ENCODE data around the gene SMIM44. TPM values are rescaled to one million over a fixed set of nuclear protein-coding genes. Genes with fewer than 3 reads are reported as not detected.
A peak's percentile ranks its signal among the peaks of the same experiment; 100 is the strongest.

Gene SMIM44
- total and polyA plus RNA-seq, 8 donors, result not detected

DNA sequence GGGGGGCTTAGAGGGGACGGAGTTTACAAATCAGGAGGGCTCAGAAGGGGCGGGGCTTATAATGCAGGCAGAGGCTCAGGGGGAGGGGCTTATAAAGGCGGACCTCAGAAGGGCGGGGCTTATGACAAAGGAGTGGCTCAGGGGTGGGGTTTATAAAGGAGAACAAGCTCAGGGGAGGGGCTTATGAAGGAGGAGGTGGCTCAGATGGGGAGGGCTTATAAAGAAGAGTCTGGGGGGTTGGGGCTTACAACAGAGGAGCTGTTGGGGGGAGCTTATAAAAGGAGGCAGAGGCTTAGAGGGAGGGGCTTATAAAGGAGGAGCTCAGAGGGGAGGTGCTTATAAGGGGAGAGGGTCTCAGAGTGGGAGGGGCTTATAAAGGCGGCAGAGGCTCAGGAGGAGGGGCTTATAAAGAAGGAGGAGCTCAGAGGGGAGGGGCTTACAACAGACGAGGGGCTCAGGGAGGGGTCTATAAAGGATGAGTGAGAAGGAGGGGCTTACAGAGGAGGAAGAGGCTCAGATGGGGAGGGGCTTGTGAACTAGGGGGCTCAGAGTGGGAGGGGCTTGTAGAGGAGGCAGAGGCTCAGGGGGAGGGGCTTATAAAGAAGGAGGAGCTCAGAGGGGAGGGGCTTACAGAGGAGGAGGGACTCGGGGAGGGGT lies 3.9 kb downstream of the SMIM44 start:
- Histone ChIP-seq H3K9me3 (no peaks in the 10 kb centered on the region), H3K27ac (no peak overlapping the region), H3K36me3 (no peaks in the 10 kb centered on the region), H3K4me3 (no peak overlapping the region), H3K4me1 (no peaks in the 10 kb centered on the region), H3K27me3 (peaks cover 21 to 56% of the 10 kb centered on the region in 2 donors)
- TF ChIP-seq, protein P1, sequence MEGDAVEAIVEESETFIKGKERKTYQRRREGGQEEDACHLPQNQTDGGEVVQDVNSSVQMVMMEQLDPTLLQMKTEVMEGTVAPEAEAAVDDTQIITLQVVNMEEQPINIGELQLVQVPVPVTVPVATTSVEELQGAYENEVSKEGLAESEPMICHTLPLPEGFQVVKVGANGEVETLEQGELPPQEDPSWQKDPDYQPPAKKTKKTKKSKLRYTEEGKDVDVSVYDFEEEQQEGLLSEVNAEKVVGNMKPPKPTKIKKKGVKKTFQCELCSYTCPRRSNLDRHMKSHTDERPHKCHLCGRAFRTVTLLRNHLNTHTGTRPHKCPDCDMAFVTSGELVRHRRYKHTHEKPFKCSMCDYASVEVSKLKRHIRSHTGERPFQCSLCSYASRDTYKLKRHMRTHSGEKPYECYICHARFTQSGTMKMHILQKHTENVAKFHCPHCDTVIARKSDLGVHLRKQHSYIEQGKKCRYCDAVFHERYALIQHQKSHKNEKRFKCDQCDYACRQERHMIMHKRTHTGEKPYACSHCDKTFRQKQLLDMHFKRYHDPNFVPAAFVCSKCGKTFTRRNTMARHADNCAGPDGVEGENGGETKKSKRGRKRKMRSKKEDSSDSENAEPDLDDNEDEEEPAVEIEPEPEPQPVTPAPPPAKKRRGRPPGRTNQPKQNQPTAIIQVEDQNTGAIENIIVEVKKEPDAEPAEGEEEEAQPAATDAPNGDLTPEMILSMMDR (IDR thresholded peaks at IDR 0.05), result no peak
- intact Hi-C loops (cut with DNase I), result loop anchor here in 1 of 2 donors (10.0 kb wide), 1 partner anchor 165 kb away; no protein-coding TSS in a partner anchor
- DNase-seq (no peak), ATAC-seq (peak; percentile 30)

DNA sequence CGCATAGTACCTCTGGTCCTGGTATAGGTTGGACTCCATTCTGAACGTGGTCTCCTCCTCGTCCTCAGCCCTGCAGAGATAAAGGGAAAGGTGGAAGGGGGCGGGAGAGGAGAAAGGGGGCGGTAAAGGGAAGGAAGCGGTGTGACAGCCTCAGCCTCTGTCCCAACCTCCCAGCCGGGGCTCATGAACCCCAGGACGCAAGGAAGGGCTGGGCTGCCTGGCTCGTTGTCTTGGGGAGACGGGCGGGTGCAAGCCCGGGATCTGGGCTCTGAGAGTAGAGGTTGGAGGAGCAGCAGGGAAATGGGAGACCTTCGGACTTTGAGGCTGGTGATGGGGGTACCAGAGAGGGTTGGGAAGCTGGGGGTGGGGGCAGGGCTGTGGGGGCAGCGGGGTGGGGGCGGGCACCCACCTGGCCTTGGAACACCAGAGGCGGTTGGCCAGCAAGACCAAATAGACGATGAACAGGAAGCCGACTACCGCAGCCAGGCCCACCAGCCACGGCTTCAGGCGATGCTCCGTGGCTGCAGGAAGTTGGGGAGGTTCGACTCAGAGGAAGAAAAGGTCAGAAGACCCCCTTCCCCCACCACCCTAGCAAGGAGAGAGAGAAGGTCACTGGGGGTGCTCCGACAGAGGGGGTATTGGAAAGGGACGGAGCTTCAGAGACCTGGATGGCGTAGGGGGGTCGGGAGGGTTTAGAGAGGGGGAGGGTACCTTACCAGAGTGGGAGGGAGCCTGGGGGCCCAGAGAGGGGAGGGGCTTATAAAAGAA lies 4.6 kb downstream of the SMIM44 start:
- DNase-seq (no peak), ATAC-seq (no peak)
- Histone ChIP-seq H3K9me3 (no peaks in the 10 kb centered on the region), H3K27ac (no peak overlapping the region), H3K4me3 (no peak overlapping the region), H3K4me1 (no peaks in the 10 kb centered on the region), H3K27me3 (peaks cover 21 to 49% of the 10 kb centered on the region in 2 donors), H3K36me3 (no peaks in the 10 kb centered on the region)
- intact Hi-C loops (cut with DNase I), result loop anchor here in 1 of 2 donors (10.0 kb wide), 1 partner anchor 164 kb away; no protein-coding TSS in a partner anchor
- TF ChIP-seq, protein P1 (IDR thresholded peaks at IDR 0.05), result no peak

DNA sequence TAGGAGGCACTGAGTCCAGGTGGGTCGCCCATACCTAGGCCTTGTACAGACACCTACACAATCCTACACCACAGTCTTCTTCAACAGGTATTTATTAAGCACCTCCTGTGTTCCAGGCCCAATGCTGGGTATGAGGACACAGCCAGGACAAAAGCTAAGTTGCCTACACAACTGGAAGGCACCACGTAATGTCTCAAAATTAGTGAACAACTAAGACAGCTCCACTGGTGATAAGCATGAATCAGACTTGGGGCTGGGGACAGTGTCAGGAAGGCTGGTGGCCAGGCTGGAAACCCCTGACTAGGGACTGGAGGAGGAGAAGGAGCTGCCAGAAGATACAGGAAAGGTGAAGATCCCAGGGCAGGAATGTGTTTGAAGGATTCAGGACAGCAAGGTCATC lies 5.3 kb downstream of the SMIM44 start:
- intact Hi-C loops (cut with DNase I), result loop anchor here in 1 of 2 donors (10.0 kb wide), 1 partner anchor 163 kb away; no protein-coding TSS in a partner anchor
- TF ChIP-seq, protein P1 (IDR thresholded peaks at IDR 0.05), result no peak
- DNase-seq, result no peak
- Histone ChIP-seq H3K4me1 (no peaks in the 10 kb centered on the region), H3K4me3 (no peak overlapping the region), H3K9me3 (no peaks in the 10 kb centered on the region), H3K36me3 (no peaks in the 10 kb centered on the region), H3K27me3 (peaks cover 21 to 42% of the 10 kb centered on the region in 2 donors), H3K27ac (no peak overlapping the region)
- ATAC-seq, result no peak

DNA sequence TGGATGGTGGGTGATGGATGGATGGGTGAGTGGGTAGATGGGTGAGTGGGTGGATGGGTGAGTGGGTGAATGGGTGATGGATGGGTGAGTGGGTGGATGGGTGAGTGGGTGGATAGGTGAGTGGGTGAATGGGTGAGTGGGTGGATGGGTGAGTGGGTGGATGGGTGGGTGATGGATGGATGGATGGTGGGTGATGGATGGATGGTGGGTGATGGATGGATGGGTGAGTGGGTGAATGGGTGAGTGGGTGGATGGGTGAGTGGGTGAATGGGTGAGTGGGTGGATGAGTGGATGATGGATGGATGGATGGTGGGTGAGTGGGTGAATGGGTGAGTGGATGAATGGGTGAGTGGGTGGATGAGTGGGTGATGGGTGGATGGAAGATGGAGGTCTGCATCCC lies 5.7 kb downstream of the SMIM44 start:
- no peak overlapping the region for H3K27ac ChIP-seq
- peaks cover 20 to 38% of the 10 kb centered on the region in 2 donors for H3K27me3 ChIP-seq
- H3K4me3 ChIP-seq, result no peak overlapping the region
- TF ChIP-seq, protein P1 (IDR thresholded peaks at IDR 0.05), result no peak
- no peaks in the 10 kb centered on the region for H3K36me3 ChIP-seq
- no peaks in the 10 kb centered on the region for H3K9me3 ChIP-seq
- intact Hi-C loops (cut with DNase I), result loop anchor here in 1 of 2 donors (10.0 kb wide), 1 partner anchor 163 kb away; no protein-coding TSS in a partner anchor
- DNase-seq, result no peak
- ATAC-seq, result no peak
- no peaks in the 10 kb centered on the region for H3K4me1 ChIP-seq

DNA sequence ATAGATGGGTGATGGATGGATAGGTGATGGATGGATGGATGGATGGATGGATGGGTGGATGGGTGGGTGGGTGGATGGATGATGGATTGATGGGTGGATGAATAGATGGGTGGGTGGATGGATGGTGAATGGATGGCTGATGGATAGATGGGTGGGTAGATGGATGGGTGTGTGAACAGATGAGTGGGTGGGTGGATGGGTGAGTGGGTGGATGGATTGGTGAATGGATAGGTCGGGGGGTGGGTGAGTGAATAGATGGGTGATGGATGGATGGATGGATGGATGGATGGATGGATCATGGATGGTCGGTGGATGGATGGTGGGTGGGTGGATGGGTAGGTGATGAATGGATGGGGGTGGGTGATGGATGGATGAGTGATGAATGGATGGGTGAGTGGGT lies 6.4 kb downstream of the SMIM44 start:
- Histone ChIP-seq H3K4me3 (no peak overlapping the region), H3K27ac (no peak overlapping the region), H3K4me1 (peaks cover 0 to 6% of the 10 kb centered on the region in 2 donors), H3K9me3 (no peaks in the 10 kb centered on the region), H3K36me3 (no peaks in the 10 kb centered on the region), H3K27me3 (peaks cover 14 to 31% of the 10 kb centered on the region in 2 donors)
- intact Hi-C loops (cut with DNase I), result loop anchor here in 1 of 2 donors (10.0 kb wide), 1 partner anchor 162 kb away; no protein-coding TSS in a partner anchor
- DNase-seq (no peak), ATAC-seq (no peak)
- TF ChIP-seq, protein P1 (IDR thresholded peaks at IDR 0.05), result no peak
